ENCODE measurements around the gene SDS. TPM values are rescaled to one million over a fixed set of nuclear protein-coding genes. Genes with fewer than 3 reads are reported as not detected.

Gene SDS
- total and polyA plus RNA-seq, 2 of the 8 experiments (the other 6 are each of a cell fraction or from before 2014, with no cell fraction given) = 0.21 TPM; not detected in 1

GRCh38 chr12:113413488-113413939 lies 9.8 kb upstream of the SDS start:
- Histone ChIP-seq H3K27ac (ENCODE audit: low read depth, low read length) (no peak overlapping the region), H3K79me2 (ENCODE audit: control insufficient read depth in 1 of 2, insufficient read depth in 2 of 2, low read length in 2 of 2) (no peaks in the 10 kb centered on the region), H3K23ac (ENCODE audit: insufficient read length) (no peak overlapping the region), H2BK15ac (ENCODE audit: low read length) (no peak overlapping the region), H3K56ac (replicated peaks; ENCODE audit: insufficient read length, low read depth, low read length) (no peak overlapping the region), H2BK5ac (ENCODE audit: low read depth, low read length) (no peak overlapping the region), H3K18ac (ENCODE audit: extremely low read depth, low read length) (peak overlapping the region; percentile 60), H4K8ac (ENCODE audit: extremely low read depth, insufficient read depth, low read length) (no peak overlapping the region), H3K9ac (replicated peaks in 1 of 4; ENCODE audit: extremely low read depth in 1 of 4, low read depth in 3 of 4, low read length in 3 of 4) (no peak overlapping the region), H3K36me3 (ENCODE audit: control insufficient read depth in 2 of 4, insufficient read depth in 4 of 4, low read length in 3 of 4) (no peaks in the 10 kb centered on the region), H4K5ac (ENCODE audit: insufficient read length, low read depth, low read length) (no peak overlapping the region), H3K79me1 (ENCODE audit: low read depth, low read length) (no peaks in the 10 kb centered on the region), H3K23me2 (ENCODE audit: low read depth, low read length) (no peaks in the 10 kb centered on the region), H2AFZ (ENCODE audit: low read length) (no peak overlapping the region), H3K27me3 (replicated peaks in 1 of 4; ENCODE audit: control insufficient read depth in 3 of 4, extremely low read depth in 1 of 4, insufficient read depth in 3 of 4, low read length in 3 of 4) (no peaks in the 10 kb centered on the region), H3K4me3 (ENCODE audit: extremely low read depth in 1 of 4, insufficient read depth in 2 of 4, low read depth in 3 of 4, low read length in 4 of 4) (no peak overlapping the region), H3K4ac (replicated peaks; ENCODE audit: insufficient read length, low read depth, low read length) (no peak overlapping the region), H4K20me1 (replicated peaks in 1 of 2; ENCODE audit: control insufficient read depth in 1 of 2, insufficient read depth in 2 of 2, low read length in 2 of 2) (no peaks in the 10 kb centered on the region), H2AK5ac (ENCODE audit: low read depth, low read length) (no peak overlapping the region), H2BK12ac (ENCODE audit: low read depth, low read length) (0 out of 2 replicates have a peak overlapping the region, but pooled peaks have one; percentile 55), H3K9me3 (ENCODE audit: insufficient read depth in 2 of 2, low read depth in 1 of 2, low read length in 1 of 2) (no peaks in the 10 kb centered on the region), H2BK120ac (replicated peaks; ENCODE audit: low read depth, low read length) (no peak overlapping the region), H3K4me2 (ENCODE audit: insufficient read depth in 1 of 2, low read depth in 2 of 2, low read length in 2 of 2) (no peak overlapping the region), H3K4me1 (replicated peaks in 1 of 4; ENCODE audit: control insufficient read depth in 3 of 4, insufficient read depth in 4 of 4, low read length in 3 of 4) (no peaks in the 10 kb centered on the region), H4K91ac (replicated peaks; ENCODE audit: insufficient read length, low read length) (no peak overlapping the region), H3K14ac (ENCODE audit: insufficient read length) (no peak overlapping the region), H2BK20ac (ENCODE audit: low read length) (no peak overlapping the region)
- DNase-seq (ENCODE audit: low read depth in 1 of 2, low spot score in 2 of 2) (no peak), FAIRE-seq (no peak)
- POLR2A ChIA-PET (ENCODE audit: partially characterized antibody) = interaction anchor here (1.0 to 1.7 kb wide), 2 partner anchors 9 to 10 kb away, joined by 4 to 5 read pairs; partner anchors contain the start of gene SDS
- CTCF ChIA-PET (ENCODE audit: partially characterized antibody) = interaction anchor here (0.6 to 8.8 kb wide), 4 partner anchors 9 to 557 kb away, joined by 3 to 53 read pairs (median 4); partner anchors contain the start of gene SDS
- TF ChIP-seq KDM1A (IDR thresholded peaks at IDR 0.05; ENCODE audit: borderline replicate concordance, low read length) = peak; percentile 47; the same call in 1 of the 2 replicates
- no peak for TF ChIP-seq JUN (IDR thresholded peaks at IDR 0.05; ENCODE audit: low read depth, low read length)
- WGBS, 2 experiments (ENCODE audit: extremely low coverage in 1 of 2, insufficient coverage in 1 of 2, insufficient read length in 1 of 2, insufficient replicate concordance in 2 of 2, low coverage in 1 of 2, low lambda C conversion rate in 2 of 2, missing lambda C conversion rate in 1 of 2) = 88% methylated on average over 7 of the region's 11 CpGs; no CpG with 5 or more reads in 1 of the 2 experiments
